ENCODE results near the gene PSG7. TPM values are rescaled to one million over a fixed set of nuclear protein-coding genes. Genes with fewer than 3 reads are reported as not detected.

PSG7 gene
- 0.17 and 0.44 TPM in 2 replicates for total RNA-seq

GRCh38 chr19:42937107-42937506, at the start of gene PSG7:
PSG7 (minus strand) TSS chr19:42937207; CDS start chr19:42937076, 131 bp downstream.

DNA sequence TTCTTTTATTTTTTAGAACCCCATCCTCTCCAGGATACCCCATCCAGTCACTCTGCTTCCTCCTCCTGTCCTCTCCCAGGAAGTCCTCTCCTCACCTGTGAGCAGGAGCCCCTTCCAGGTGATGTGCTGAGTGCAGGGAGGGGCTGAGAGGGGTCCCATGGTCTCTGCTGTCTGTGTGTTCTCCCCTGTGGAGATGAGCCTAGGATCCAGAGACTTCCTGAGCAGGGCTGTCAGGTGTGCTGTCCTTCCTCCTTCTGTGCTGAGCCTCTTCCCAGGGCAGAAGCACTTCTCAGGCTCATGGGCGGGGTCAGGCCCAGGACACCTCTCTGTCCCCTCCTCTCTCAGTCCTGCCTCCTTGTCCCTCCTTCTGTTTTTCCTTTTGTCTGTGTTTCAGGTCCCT, 19.4 kb downstream of the PSG7 start, which contains the start of gene PSG6:
TSS of gene PSG6 (minus strand) at position 261 of the 400 bp plus-strand sequence. CDS start at position 159, 102 bp downstream.

GRCh38 chr19:42879613-42880012, 57.4 kb downstream of the PSG7 start, which contains the start of gene PSG1:
PSG1 (minus strand) TSS chr19:42879713; CDS start chr19:42879581, 132 bp downstream.

Other genes starting within 250 kb of the PSG7 start
- not detected in 2 replicates for gene PSG3, start 196.7 kb downstream of the PSG7 start, total RNA-seq
- gene PSG8, start 171.5 kb downstream of the PSG7 start, total RNA-seq: 0.17 TPM in 1 of 2 replicates, not detected in the other
- gene PSG1, start 57.5 kb downstream of the PSG7 start, total RNA-seq: 0.58 and 1.8 TPM in 2 replicates
- gene PSG6, start 19.3 kb downstream of the PSG7 start, total RNA-seq: 1.0 TPM in 1 of 2 replicates, not detected in the other
- not detected in 2 replicates for gene PSG11, start 89.3 kb upstream of the PSG7 start, total RNA-seq
- gene PSG2, start 145.5 kb upstream of the PSG7 start, total RNA-seq: 0.50 TPM in 1 of 2 replicates, not detected in the other
- 8.6 and 19.8 TPM in 2 replicates for gene PSG5, start 249.3 kb upstream of the PSG7 start, total RNA-seq

Measured in smooth muscle cell of trachea (primary cell).